ENCODE measurements around the gene NTM. TPM values are rescaled to one million over a fixed set of nuclear protein-coding genes. Genes with fewer than 3 reads are reported as not detected.

The NTM gene
- total RNA-seq, 2 donors from 2014 or later, result 1.7 to 3.6 TPM

DNA sequence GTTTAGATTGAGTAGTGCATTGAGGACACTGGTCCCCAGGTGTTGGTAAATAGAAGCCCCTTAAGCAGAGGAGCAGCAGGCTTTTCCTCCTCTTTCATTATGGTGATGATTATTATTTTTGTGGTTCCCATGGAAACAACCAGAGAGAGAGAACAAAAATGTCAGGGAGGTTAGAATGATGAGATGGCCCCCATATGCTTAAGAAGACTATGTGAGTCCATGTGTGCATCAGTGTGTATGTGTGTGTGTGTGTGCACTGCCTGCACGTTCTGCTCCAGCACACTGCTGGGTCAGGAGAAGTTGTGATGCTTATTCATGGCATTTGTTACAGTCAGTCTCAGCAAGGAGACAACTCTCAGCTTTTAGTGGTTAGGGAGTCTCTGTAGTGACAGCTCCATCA, 724.2 kb downstream of the NTM start:
- Histone ChIP-seq H3K9ac (ENCODE audit: extremely low read depth, low read length, poor library complexity, severe bottlenecking) (no peak overlapping the region), H3K27ac (ENCODE audit: low read depth, low read length) (no peak overlapping the region), H3K27me3 (ENCODE audit: control insufficient read depth, insufficient read depth, low read length, poor library complexity, severe bottlenecking) (no peaks in the 10 kb centered on the region), H3K4me3 (ENCODE audit: low read length) (no peak overlapping the region), H3K4me1 (ENCODE audit: control insufficient read depth, insufficient read depth, low read length) (no peaks in the 10 kb centered on the region), H3K36me3 (ENCODE audit: control insufficient read depth, insufficient read depth, low read length) (no peaks in the 10 kb centered on the region), H3K9me3 (ENCODE audit: control insufficient read depth, low read length) (no peaks in the 10 kb centered on the region)
- Mint-ChIP-seq H3K36me3 (ENCODE audit: low read depth) (no peaks in the 10 kb centered on the region), H3K27ac (no peak overlapping the region), H3K9me3 (no peaks in the 10 kb centered on the region), H3K27me3 (ENCODE audit: insufficient read depth) (no peaks in the 10 kb centered on the region), H3K4me3 (no peak overlapping the region), H3K4me1 (peaks cover 2% of the 10 kb centered on the region)
- TF ChIP-seq, protein P1, sequence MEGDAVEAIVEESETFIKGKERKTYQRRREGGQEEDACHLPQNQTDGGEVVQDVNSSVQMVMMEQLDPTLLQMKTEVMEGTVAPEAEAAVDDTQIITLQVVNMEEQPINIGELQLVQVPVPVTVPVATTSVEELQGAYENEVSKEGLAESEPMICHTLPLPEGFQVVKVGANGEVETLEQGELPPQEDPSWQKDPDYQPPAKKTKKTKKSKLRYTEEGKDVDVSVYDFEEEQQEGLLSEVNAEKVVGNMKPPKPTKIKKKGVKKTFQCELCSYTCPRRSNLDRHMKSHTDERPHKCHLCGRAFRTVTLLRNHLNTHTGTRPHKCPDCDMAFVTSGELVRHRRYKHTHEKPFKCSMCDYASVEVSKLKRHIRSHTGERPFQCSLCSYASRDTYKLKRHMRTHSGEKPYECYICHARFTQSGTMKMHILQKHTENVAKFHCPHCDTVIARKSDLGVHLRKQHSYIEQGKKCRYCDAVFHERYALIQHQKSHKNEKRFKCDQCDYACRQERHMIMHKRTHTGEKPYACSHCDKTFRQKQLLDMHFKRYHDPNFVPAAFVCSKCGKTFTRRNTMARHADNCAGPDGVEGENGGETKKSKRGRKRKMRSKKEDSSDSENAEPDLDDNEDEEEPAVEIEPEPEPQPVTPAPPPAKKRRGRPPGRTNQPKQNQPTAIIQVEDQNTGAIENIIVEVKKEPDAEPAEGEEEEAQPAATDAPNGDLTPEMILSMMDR (conservative IDR thresholded peaks at IDR 0.05), result no peak
- no peak for DNase-seq
- 83% methylated on average over 1 of the region's 1 CpG; no CpG with 5 or more reads in 1 of the 2 experiments for WGBS, 2 experiments (ENCODE audit: insufficient coverage in 1 of 2, insufficient read length in 1 of 2)

DNA sequence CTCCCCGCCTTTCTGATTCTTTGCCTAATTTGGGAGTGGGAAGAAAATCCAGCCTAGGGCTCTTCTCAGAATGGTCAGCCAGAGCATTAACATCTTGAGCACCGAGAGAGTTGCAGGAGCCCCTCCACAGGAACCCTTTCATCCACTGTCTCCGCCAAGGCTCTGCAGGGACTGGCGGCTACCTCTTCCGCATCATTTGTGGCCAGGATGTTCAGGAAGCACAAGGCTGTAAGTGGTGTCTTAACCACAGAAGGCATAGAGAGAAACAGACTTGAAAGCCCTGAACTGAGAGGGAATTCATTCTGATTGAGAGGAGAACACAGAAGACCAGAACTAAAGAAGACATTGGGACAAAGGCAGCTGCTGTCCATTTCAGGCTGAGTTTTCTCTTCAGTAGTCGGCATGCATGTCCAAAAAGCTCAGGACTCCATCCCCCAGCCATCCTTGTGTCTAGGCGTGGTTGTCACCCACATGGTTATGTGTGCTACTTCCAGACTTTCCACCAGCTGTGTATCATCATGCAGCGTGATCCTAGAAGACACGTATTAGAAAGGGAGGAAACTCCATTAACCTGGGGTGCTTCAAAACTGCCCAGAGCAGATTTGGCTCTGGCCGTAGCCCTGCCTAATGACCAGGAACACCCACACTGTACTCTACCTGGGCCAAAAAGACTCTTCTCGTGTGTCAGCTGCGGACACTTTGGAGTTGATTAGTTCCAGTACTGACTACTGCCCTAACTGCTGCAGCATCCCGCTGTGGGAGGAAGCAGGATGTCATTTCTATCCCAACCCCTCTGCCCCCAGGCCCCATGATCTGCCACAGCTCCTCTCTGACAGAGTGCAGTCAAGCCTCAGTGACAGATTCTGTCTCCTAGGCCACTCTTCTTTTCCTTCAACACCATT, 725.1 kb downstream of the NTM start:
- Histone ChIP-seq H3K36me3 (ENCODE audit: control insufficient read depth, insufficient read depth, low read length) (no peaks in the 10 kb centered on the region), H3K27me3 (ENCODE audit: control insufficient read depth, insufficient read depth, low read length, poor library complexity, severe bottlenecking) (no peaks in the 10 kb centered on the region), H3K27ac (ENCODE audit: low read depth, low read length) (no peak overlapping the region), H3K4me3 (ENCODE audit: low read length) (no peak overlapping the region), H3K9ac (ENCODE audit: extremely low read depth, low read length, poor library complexity, severe bottlenecking) (no peak overlapping the region), H3K4me1 (ENCODE audit: control insufficient read depth, insufficient read depth, low read length) (no peaks in the 10 kb centered on the region), H3K9me3 (ENCODE audit: control insufficient read depth, low read length) (no peaks in the 10 kb centered on the region)
- TF ChIP-seq, protein P1 (conservative IDR thresholded peaks at IDR 0.05), result no peak
- no peaks in the 10 kb centered on the region for H3K9me3 Mint-ChIP-seq
- no peak for DNase-seq
- no peaks in the 10 kb centered on the region for H3K36me3 Mint-ChIP-seq (ENCODE audit: low read depth)
- H3K27me3 Mint-ChIP-seq (ENCODE audit: insufficient read depth), result no peaks in the 10 kb centered on the region
- H3K4me3 Mint-ChIP-seq, result no peak overlapping the region
- H3K4me1 Mint-ChIP-seq, result peaks cover 3% of the 10 kb centered on the region
- no peak overlapping the region for H3K27ac Mint-ChIP-seq
- WGBS, 2 experiments (ENCODE audit: insufficient coverage in 1 of 2, insufficient read length in 1 of 2), result 85 to 87% methylated on average over 9 to 13 of the region's 13 CpGs

DNA sequence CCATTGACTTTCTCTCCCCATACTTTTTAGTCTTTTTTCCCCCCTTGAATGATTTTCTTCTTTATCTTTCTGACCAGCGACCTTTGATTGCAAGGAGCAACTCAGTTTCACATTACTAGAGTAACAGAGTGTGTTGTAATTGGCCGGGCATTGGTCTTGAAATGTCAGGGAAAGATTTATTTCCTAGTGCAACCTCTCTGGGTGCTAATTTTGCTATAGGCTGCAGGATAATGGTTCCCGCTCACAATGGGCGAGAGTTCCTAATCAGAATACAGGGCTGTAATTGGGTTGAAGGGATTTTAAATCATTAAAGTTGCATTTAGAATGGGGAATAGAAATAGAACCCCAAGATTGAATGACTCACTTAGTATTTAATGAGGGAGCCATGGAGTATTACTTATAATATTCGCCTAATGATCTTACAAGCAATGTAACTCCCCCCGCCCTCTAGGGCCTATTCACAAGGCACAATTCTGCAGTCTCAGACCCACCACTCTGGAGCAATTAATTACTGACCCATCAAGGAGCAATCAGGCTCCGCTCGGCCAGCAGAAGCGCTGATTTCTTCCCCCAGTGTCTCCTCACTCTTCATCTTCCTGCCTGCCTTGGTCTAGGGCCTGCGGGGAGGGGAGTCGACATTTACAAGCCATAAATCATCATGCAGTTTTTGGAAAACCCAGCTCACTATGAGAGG, 725.9 kb downstream of the NTM start:
- Histone ChIP-seq H3K27me3 (ENCODE audit: control insufficient read depth, insufficient read depth, low read length, poor library complexity, severe bottlenecking) (no peaks in the 10 kb centered on the region), H3K27ac (ENCODE audit: low read depth, low read length) (no peak overlapping the region), H3K9me3 (ENCODE audit: control insufficient read depth, low read length) (no peaks in the 10 kb centered on the region), H3K9ac (ENCODE audit: extremely low read depth, low read length, poor library complexity, severe bottlenecking) (no peak overlapping the region), H3K36me3 (ENCODE audit: control insufficient read depth, insufficient read depth, low read length) (no peaks in the 10 kb centered on the region), H3K4me3 (ENCODE audit: low read length) (no peak overlapping the region), H3K4me1 (ENCODE audit: control insufficient read depth, insufficient read depth, low read length) (no peaks in the 10 kb centered on the region)
- Mint-ChIP-seq H3K4me3 (no peak overlapping the region), H3K27ac (no peak overlapping the region), H3K27me3 (ENCODE audit: insufficient read depth) (no peaks in the 10 kb centered on the region), H3K9me3 (no peaks in the 10 kb centered on the region), H3K36me3 (ENCODE audit: low read depth) (no peaks in the 10 kb centered on the region), H3K4me1 (peaks cover 3% of the 10 kb centered on the region)
- TF ChIP-seq, protein P1 (conservative IDR thresholded peaks at IDR 0.05), result no peak
- whole genome bisulfite sequencing, 2 experiments (ENCODE audit: insufficient coverage in 1 of 2, insufficient read length in 1 of 2), result 81 to 88% methylated on average over 6 to 11 of the region's 11 CpGs
- DNase-seq, result no peak
